HCT116 (cell line): ENCODE data around the gene OVAAL.

Experiments
- CEBPB ChIP-seq: IDR thresholded peaks from 2 replicates; pipeline ENCODE4 v1.6.1; 2012; ENCODE audit warnings: low read depth
- CTCF ChIP-seq, 3 experiments: fragments of 200-600 bp in 1 of 3; sonication (generic) in 1 of 3; IDR thresholded peaks in 2 of 3; conservative IDR thresholded peaks in 1 of 3; 2 replicates each; pipeline ENCODE4 v1.5.1; 2012 to 2017; ENCODE audit warnings: low read depth in 2 of 3, low read length in 2 of 3, antibody characterized with exemption in 1 of 3, borderline replicate concordance in 1 of 3, control low read depth in 1 of 3, mild to moderate bottlenecking in 1 of 3, mixed read lengths in 1 of 3, mixed run types in 1 of 3, moderate library complexity in 1 of 3; ENCODE audit not compliant: insufficient read depth in 1 of 3
- EGR1 ChIP-seq: IDR thresholded peaks from 2 replicates; pipeline ENCODE4 v1.6.1; 2012; ENCODE audit warnings: low read depth
- ELF1 ChIP-seq: IDR thresholded peaks from 2 replicates; pipeline ENCODE4 v1.6.1; 2012; ENCODE audit warnings: low read depth, borderline replicate concordance
- EZH2 ChIP-seq: fragments of 200-600 bp; sonication (generic); IDR thresholded peaks from 2 replicates; pipeline ENCODE4 v1.6.1; 2017; ENCODE audit warnings: antibody characterized with exemption, mixed run types
- EZH2phosphoT487 ChIP-seq: fragments of 200-600 bp; IDR thresholded peaks from 2 replicates; pipeline ENCODE4 v1.6.1; 2018; ENCODE audit warnings: antibody characterized with exemption, borderline replicate concordance
- MAX ChIP-seq: IDR thresholded peaks from 2 replicates; pipeline ENCODE4 v1.6.1; 2012
- POLR2A ChIP-seq: IDR thresholded peaks from 2 replicates; pipeline ENCODE4 v1.7.0; 2011; ENCODE audit warnings: borderline replicate concordance; ENCODE audit not compliant: insufficient read depth, insufficient read length; ENCODE audit errors: extremely low read depth
- RAD21 ChIP-seq: IDR thresholded peaks from 2 replicates; pipeline ENCODE4 v1.6.1; 2012; ENCODE audit warnings: low read depth, mild to moderate bottlenecking
- SIN3A ChIP-seq: IDR thresholded peaks from 2 replicates; pipeline ENCODE4 v1.6.1; 2012; ENCODE audit warnings: low read depth
- SP1 ChIP-seq: IDR thresholded peaks from 2 replicates; pipeline ENCODE4 v1.6.1; 2012; ENCODE audit warnings: low read depth
- TCF7L2 ChIP-seq: IDR thresholded peaks from 2 replicates; pipeline ENCODE4 v1.7.0; 2011; ENCODE audit warnings: borderline replicate concordance, inconsistent platforms; ENCODE audit not compliant: insufficient read depth, insufficient read length; ENCODE audit errors: extremely low read depth

GRCh38 chr1:180603223-180603849, 44.6 kb downstream of the OVAAL start:
- TF ChIP-seq EZH2: no peak
- TF ChIP-seq CTCF (IDR thresholded peaks at IDR 0.05 in 2 of 3, conservative IDR thresholded peaks at IDR 0.05 in 1 of 3; ENCODE audit: borderline replicate concordance in 1 of 3, insufficient read depth in 1 of 3, low read depth in 2 of 3, low read length in 2 of 3): no peak
- no peak for TF ChIP-seq RAD21
- no peak for TF ChIP-seq EGR1
- no peak for TF ChIP-seq SP1
- no peak for TF ChIP-seq SIN3A
- no peak for TF ChIP-seq MAX
- no peak for TF ChIP-seq POLR2A
- TF ChIP-seq ELF1: no peak
- TF ChIP-seq EZH2phosphoT487: no peak
- no peak for TF ChIP-seq TCF7L2
- no peak for TF ChIP-seq CEBPB
